ENCODE measurements around the gene EIF6.

GRCh38 chr20:35305682-35306556 is 21.3 kb upstream of the EIF6 start:
- TF ChIP-seq POLR2A (IDR thresholded peaks at IDR 0.05; ENCODE audit: low read depth, low read length) = no peak
- no peak for TF ChIP-seq TAF1 (IDR thresholded peaks at IDR 0.05; ENCODE audit: borderline replicate concordance, low read depth, low read length)
- TF ChIP-seq POLR2AphosphoS5 (IDR thresholded peaks at IDR 0.05; ENCODE audit: low read depth, low read length) = no peak

Data from GM12892 (cell line).